Tibial nerve (tissue), 4 donors: ENCODE data around the gene RPLP2.

Source experiments
- EP300 ChIP-seq, 2 donors: sonication (generic); formaldehyde crosslinking; IDR thresholded peaks; one replicate each; pipeline ENCODE4 v1.6.1; 2017; ENCODE audit warnings: antibody characterized with exemption in 2 of 2, mild to moderate bottlenecking in 1 of 2
- TF ChIP-seq, protein P1 (sequence below), 5 experiments: fragments of 200-600 bp in 3 of 5; fragments of 450-650 bp in 2 of 5; sonication (generic) in 3 of 5; IDR thresholded peaks; one replicate each; pipeline ENCODE4 v1.5.1; 2016 to 2019; ENCODE audit warnings: antibody characterized with exemption in 5 of 5, mild to moderate bottlenecking in 3 of 5, moderate library complexity in 2 of 5

- no peak for TF ChIP-seq EP300 (IDR thresholded peaks at IDR 0.05)
- TF ChIP-seq, protein P1, sequence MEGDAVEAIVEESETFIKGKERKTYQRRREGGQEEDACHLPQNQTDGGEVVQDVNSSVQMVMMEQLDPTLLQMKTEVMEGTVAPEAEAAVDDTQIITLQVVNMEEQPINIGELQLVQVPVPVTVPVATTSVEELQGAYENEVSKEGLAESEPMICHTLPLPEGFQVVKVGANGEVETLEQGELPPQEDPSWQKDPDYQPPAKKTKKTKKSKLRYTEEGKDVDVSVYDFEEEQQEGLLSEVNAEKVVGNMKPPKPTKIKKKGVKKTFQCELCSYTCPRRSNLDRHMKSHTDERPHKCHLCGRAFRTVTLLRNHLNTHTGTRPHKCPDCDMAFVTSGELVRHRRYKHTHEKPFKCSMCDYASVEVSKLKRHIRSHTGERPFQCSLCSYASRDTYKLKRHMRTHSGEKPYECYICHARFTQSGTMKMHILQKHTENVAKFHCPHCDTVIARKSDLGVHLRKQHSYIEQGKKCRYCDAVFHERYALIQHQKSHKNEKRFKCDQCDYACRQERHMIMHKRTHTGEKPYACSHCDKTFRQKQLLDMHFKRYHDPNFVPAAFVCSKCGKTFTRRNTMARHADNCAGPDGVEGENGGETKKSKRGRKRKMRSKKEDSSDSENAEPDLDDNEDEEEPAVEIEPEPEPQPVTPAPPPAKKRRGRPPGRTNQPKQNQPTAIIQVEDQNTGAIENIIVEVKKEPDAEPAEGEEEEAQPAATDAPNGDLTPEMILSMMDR (IDR thresholded peaks at IDR 0.05): no peak
Observed at GRCh38 chr11:854601-855329, 45.0 kb downstream of the RPLP2 start.
